K562 (cell line): Measurements from ENCODE around the gene FKBP1B. TPM values are rescaled to one million over a fixed set of nuclear protein-coding genes. Genes with fewer than 3 reads are reported as not detected.

Experiments used
- ARID2 ChIP-seq: fragments of 450-650 bp; IDR thresholded peaks from 2 replicates; pipeline ENCODE4 v1.6.1; 2017; ENCODE audit warnings: antibody characterized with exemption, mild to moderate bottlenecking
- BHLHE40 ChIP-seq: IDR thresholded peaks from 2 replicates; pipeline ENCODE4 v1.6.1; 2011; ENCODE audit warnings: low read length, improper control_type of control experiment
- C11orf30 ChIP-seq: fragments of 450-650 bp; IDR thresholded peaks from 2 replicates; pipeline ENCODE4 v1.6.1; 2016; ENCODE audit warnings: low read depth, mild to moderate bottlenecking
- CEBPB ChIP-seq: fragments of 450-650 bp; IDR thresholded peaks from 2 replicates; pipeline ENCODE4 v1.6.1; 2016; ENCODE audit warnings: missing genetic modification characterization, missing compliant biosample characterization
- CHCHD3 ChIP-seq: fragments of 250-450 bp; sonication (Bioruptor Pico); IDR thresholded peaks from 2 replicates; pipeline ENCODE4 v2.1.2; 2022; ENCODE audit warnings: mild to moderate bottlenecking
- MAFF ChIP-seq: IDR thresholded peaks from 2 replicates; pipeline ENCODE4 v1.6.1; 2012; ENCODE audit warnings: low read length, improper control_type of control experiment
- MAFK ChIP-seq: IDR thresholded peaks from 2 replicates; pipeline ENCODE4 v1.6.1; 2011; ENCODE audit warnings: low read length, improper control_type of control experiment
- NFE2 ChIP-seq: IDR thresholded peaks from 2 replicates; pipeline ENCODE4 v1.6.1; 2014; ENCODE audit warnings: antibody characterized with exemption, low read depth
- NFE2L1 ChIP-seq: fragments of 450-650 bp; IDR thresholded peaks from 2 replicates; pipeline ENCODE4 v1.6.1; 2016; ENCODE audit warnings: missing genetic modification characterization, low read depth, mild to moderate bottlenecking, missing compliant biosample characterization, moderate library complexity, borderline replicate concordance
- NFRKB ChIP-seq: fragments of 450-650 bp; IDR thresholded peaks from 2 replicates; pipeline ENCODE4 v1.6.1; 2016; ENCODE audit warnings: low read depth
- NR2C2 ChIP-seq, 2 experiments: fragments of 200-800 bp in 1 of 2; sonication (Bioruptor generic) in 1 of 2; sonication (generic) in 1 of 2; formaldehyde crosslinking in 1 of 2; IDR thresholded peaks; 2 replicates each; pipeline versions ENCODE4 v1.6.1 to v1.8.0; 2016 to 2022; ENCODE audit warnings: mild to moderate bottlenecking in 1 of 2, missing compliant biosample characterization in 1 of 2, missing genetic modification characterization in 1 of 2, missing genetic modification reagents in 1 of 2
- POLR2AphosphoS5 ChIP-seq: IDR thresholded peaks from 2 replicates; pipeline ENCODE4 v1.6.1; 2011; ENCODE audit warnings: mild to moderate bottlenecking, low read depth, low read length, moderate library complexity; ENCODE audit not compliant: control insufficient read depth, insufficient read depth
- SMAD2 ChIP-seq: fragments of 150-350 bp; IDR thresholded peaks from 2 replicates; pipeline ENCODE4 v1.6.1; 2014; ENCODE audit warnings: low read depth, mild to moderate bottlenecking, low read length
- SUPT5H ChIP-seq: fragments of 450-650 bp; IDR thresholded peaks from 2 replicates; pipeline ENCODE4 v1.6.1; 2016
- TEAD2 ChIP-seq: fragments of 450-650 bp; IDR thresholded peaks from 2 replicates; pipeline ENCODE4 v1.6.1; 2016; ENCODE audit warnings: missing genetic modification characterization, control low read depth, missing compliant biosample characterization
- TGIF2 ChIP-seq: sonication (generic); formaldehyde crosslinking; IDR thresholded peaks from 2 replicates; pipeline ENCODE4 v1.8.1; 2022; ENCODE audit warnings: mild to moderate bottlenecking, missing genetic modification reagents, moderate library complexity
- ZNF197 ChIP-seq: fragments of 200-800 bp; sonication (Bioruptor generic); IDR thresholded peaks from 2 replicates; pipeline ENCODE4 v1.6.1; 2016; ENCODE audit warnings: low read depth, missing genetic modification characterization, missing compliant biosample characterization
- ZNF212 ChIP-seq: fragments of 450-650 bp; formaldehyde crosslinking; IDR thresholded peaks from 2 replicates; pipeline ENCODE4 v1.4.0; 2020; ENCODE audit warnings: mild to moderate bottlenecking
- ZNF408 ChIP-seq: fragments of 250-450 bp; sonication (Bioruptor Pico); IDR thresholded peaks from 2 replicates; pipeline ENCODE4 v1.4.0; 2020; ENCODE audit warnings: low read depth, mild to moderate bottlenecking, moderate library complexity
- polyA plus RNA-seq, 8 experiments: library from polyadenylated mRNA; depleted of rRNA in 4 of 8; stranded (reverse) in 5 of 8; unstranded in 3 of 8; fragments of >200 nt; fragmentation: Nextera tagmentation in 2 of 8; fragmentation: Illumina TruSeq in 1 of 8; extraction: Ambion mirVana in 2 of 8; extraction: Trizol in 1 of 8; gene quantifications; 2 replicates each; pipeline versions ENCODE4 v1.2.1 to v1.2.3, GENCODE V29; 2011 to 2014; ENCODE audit warnings: inconsistent platforms in 1 of 8, missing spikeins in 1 of 8
- total RNA-seq, 7 experiments: library from RNA; depleted of rRNA in 6 of 7; stranded (reverse); fragments of >200 nt in 6 of 7; fragmentation: Illumina TruSeq in 2 of 7; extraction: Trizol in 2 of 7; gene quantifications; 2 replicates each; pipeline versions ENCODE4 v1.2.1 to v1.2.3, GENCODE V29; 2011 to 2021; ENCODE audit warnings: low replicate concordance in 1 of 7
- TF ChIP-seq, protein P1 (sequence below): sonication (generic); formaldehyde crosslinking; IDR thresholded peaks from 2 replicates; pipeline ENCODE4 v1.8.0; 2023; ENCODE audit warnings: missing genetic modification reagents, mild to moderate bottlenecking, borderline replicate concordance
- TF ChIP-seq, protein P2 (sequence below): fragments of 450-650 bp; IDR thresholded peaks from 2 replicates; pipeline ENCODE4 v1.6.1; 2016
- TF ChIP-seq, protein P3 (sequence below): fragments of 450-650 bp; IDR thresholded peaks from 2 replicates; pipeline ENCODE4 v1.6.1; 2016; ENCODE audit warnings: missing biosample characterization, missing genetic modification characterization

The FKBP1B gene
- total and polyA plus RNA-seq, 9 of the 15 experiments (the other 6 are each of a cell fraction or from before 2014, with no cell fraction given) = 0.58 to 9.4 (median 1.6) TPM

DNA sequence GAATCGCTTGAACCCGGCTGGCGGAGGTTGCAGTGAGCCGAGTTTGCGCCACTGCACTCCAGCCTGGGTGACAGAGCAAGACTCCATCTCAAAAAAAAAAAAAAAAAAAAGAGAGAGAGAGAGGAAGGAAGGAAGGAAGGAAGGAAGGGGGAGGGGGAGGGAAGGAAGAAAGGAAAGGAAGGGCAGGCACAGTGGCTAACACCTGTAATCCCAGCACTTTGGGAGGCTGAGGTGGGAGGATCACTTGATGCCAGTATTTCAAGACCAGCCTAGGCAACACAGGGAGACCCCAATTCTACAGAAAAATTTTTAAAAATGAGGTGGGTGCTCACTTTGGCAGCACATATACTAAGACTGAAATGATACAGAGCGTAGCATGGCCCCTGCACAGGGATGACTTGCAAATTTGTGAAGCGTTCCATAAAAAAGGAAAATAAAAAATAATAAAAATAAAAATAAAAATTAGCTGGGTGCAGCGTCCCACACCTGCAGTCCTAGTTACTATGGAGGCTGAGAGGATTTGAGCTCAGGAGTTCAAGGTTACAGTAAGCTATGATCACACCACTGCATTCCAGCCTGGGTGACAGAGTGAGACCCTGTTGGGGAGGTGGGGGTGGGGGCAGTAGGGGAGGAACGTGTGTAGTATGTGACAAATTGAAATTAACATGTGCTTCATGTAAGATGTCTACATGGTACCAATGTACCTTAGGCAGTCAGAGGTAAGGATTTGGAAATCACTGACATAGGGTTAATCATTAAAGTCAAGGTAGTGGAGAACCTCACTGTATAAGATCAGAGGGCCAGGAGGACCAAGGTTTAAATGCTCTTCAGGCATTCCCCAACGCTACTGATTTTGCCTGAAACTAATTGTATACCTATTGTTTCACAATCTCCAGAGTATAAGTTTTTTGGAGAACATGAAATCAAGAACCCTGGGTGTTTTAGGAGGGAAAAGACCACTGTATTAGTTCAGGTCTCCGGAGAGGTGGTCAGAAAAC is 3.7 kb upstream of the FKBP1B start (continued):
- TF ChIP-seq, protein P1, sequence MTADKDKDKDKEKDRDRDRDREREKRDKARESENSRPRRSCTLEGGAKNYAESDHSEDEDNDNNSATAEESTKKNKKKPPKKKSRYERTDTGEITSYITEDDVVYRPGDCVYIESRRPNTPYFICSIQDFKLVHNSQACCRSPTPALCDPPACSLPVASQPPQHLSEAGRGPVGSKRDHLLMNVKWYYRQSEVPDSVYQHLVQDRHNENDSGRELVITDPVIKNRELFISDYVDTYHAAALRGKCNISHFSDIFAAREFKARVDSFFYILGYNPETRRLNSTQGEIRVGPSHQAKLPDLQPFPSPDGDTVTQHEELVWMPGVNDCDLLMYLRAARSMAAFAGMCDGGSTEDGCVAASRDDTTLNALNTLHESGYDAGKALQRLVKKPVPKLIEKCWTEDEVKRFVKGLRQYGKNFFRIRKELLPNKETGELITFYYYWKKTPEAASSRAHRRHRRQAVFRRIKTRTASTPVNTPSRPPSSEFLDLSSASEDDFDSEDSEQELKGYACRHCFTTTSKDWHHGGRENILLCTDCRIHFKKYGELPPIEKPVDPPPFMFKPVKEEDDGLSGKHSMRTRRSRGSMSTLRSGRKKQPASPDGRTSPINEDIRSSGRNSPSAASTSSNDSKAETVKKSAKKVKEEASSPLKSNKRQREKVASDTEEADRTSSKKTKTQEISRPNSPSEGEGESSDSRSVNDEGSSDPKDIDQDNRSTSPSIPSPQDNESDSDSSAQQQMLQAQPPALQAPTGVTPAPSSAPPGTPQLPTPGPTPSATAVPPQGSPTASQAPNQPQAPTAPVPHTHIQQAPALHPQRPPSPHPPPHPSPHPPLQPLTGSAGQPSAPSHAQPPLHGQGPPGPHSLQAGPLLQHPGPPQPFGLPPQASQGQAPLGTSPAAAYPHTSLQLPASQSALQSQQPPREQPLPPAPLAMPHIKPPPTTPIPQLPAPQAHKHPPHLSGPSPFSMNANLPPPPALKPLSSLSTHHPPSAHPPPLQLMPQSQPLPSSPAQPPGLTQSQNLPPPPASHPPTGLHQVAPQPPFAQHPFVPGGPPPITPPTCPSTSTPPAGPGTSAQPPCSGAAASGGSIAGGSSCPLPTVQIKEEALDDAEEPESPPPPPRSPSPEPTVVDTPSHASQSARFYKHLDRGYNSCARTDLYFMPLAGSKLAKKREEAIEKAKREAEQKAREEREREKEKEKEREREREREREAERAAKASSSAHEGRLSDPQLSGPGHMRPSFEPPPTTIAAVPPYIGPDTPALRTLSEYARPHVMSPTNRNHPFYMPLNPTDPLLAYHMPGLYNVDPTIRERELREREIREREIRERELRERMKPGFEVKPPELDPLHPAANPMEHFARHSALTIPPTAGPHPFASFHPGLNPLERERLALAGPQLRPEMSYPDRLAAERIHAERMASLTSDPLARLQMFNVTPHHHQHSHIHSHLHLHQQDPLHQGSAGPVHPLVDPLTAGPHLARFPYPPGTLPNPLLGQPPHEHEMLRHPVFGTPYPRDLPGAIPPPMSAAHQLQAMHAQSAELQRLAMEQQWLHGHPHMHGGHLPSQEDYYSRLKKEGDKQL (CRISPR knock-in tag) = no peak
- TF ChIP-seq MAFF (peak; percentile 33), POLR2AphosphoS5 (no peak), ZNF212 (CRISPR knock-in tag) (no peak), NFRKB (no peak), NFE2 (peak; percentile 69), SMAD2 (no peak), MAFK (peak; percentile 9; the same call in 1 of the 2 replicates), NR2C2 (CRISPR knock-in tag; IDR thresholded peaks at IDR 0.05) (no peak), NR2C2 (tag; IDR thresholded peaks at IDR 0.05) (no peak), CEBPB (tag) (peak; percentile 52), ZNF408 (CRISPR knock-in tag) (no peak), TGIF2 (CRISPR knock-in tag) (no peak), CHCHD3 (CRISPR knock-in tag) (no peak), SUPT5H (no peak), NFE2L1 (tag) (peak; percentile 64), ZNF197 (CRISPR knock-in tag) (no peak), TEAD2 (tag) (no peak), ARID2 (no peak), C11orf30 (peak; percentile 76), BHLHE40 (no peak)
- TF ChIP-seq, protein P2, sequence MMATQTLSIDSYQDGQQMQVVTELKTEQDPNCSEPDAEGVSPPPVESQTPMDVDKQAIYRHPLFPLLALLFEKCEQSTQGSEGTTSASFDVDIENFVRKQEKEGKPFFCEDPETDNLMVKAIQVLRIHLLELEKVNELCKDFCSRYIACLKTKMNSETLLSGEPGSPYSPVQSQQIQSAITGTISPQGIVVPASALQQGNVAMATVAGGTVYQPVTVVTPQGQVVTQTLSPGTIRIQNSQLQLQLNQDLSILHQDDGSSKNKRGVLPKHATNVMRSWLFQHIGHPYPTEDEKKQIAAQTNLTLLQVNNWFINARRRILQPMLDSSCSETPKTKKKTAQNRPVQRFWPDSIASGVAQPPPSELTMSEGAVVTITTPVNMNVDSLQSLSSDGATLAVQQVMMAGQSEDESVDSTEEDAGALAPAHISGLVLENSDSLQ = no peak
- TF ChIP-seq, protein P3, sequence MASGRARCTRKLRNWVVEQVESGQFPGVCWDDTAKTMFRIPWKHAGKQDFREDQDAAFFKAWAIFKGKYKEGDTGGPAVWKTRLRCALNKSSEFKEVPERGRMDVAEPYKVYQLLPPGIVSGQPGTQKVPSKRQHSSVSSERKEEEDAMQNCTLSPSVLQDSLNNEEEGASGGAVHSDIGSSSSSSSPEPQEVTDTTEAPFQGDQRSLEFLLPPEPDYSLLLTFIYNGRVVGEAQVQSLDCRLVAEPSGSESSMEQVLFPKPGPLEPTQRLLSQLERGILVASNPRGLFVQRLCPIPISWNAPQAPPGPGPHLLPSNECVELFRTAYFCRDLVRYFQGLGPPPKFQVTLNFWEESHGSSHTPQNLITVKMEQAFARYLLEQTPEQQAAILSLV (tag) = no peak
